ENCODE measurements around the gene STMN1. TPM values are rescaled to one million over a fixed set of nuclear protein-coding genes. Genes with fewer than 3 reads are reported as not detected.

Gene STMN1
- total and polyA plus RNA-seq, 9 of the 15 experiments (the other 6 are each of a cell fraction or from before 2014, with no cell fraction given) = 269 to 2,153 (median 595) TPM

DNA sequence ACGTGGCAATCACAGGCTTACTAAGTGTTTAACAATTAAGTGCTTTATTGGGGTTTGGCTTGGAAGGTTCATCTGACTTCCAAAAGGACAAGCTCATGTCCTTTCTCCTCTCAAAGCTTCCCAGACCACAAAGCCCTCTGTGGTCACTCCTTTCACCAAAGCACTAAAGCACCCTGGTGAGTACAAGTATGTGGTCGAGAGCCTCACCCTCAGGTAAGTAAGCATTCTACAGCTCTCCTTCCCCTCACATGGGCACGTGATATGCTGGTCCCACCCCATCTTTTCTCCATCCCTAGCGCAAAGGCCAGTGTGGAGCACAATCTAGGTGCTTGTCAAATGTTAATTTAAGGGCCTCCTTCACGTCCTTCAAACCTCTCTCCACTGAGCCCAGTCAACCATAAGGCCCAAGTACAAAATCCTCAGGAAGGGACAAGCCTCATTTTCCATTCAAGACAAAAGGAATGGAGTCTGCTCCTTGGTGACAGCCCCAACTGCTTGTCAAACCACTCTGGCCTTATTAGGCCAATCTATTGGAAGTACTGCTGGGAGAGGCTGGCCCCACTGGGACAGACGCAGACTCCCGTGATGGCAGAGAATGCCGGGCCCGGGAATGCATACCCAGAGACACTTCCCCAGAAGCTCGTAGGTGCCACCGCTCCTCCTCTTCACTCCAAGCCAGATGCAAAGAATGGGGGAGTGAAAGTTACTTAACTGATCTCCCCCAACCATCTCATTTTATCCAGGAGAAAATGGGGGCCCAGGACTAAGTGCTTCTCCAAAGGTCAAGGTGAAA, 7.8 kb downstream of the STMN1 start:
- DNase-seq (ENCODE audit: extremely low read depth in 1 of 4, low spot score in 3 of 4) (no peak), ATAC-seq (peak; percentile 37), FAIRE-seq (no peak)
- in situ Hi-C loops (cut with MboI) = loop anchor here (5.0 kb wide), 2 partner anchors 99 to 249 kb away; partner anchors contain the start of gene PAFAH2
- intact Hi-C loops (cut with micrococcal nuclease) = loop anchor here (5.0 kb wide), 1 partner anchor 249 kb away; no protein-coding TSS in a partner anchor
- Histone ChIP-seq H4K20me1 (replicated peaks; ENCODE audit: control insufficient read depth, insufficient read depth, low read length) (peaks cover 18% of the 10 kb centered on the region; the same call in 1 of the 2 replicates), H3K36me3 (ENCODE audit: control insufficient read depth, insufficient read depth, low read length) (peaks cover 89% of the 10 kb centered on the region), H3K4me3 (no peak overlapping the region), H3K4me2 (ENCODE audit: insufficient read depth, low read length) (no peak overlapping the region), H3K4me1 (replicated peaks in 1 of 2; ENCODE audit: control insufficient read depth in 2 of 2, insufficient read depth in 2 of 2, low read length in 2 of 2) (peaks cover 9 to 10% of the 10 kb centered on the region in 2 experiments), H3K9ac (ENCODE audit: insufficient read depth in 1 of 2, low read depth in 2 of 2, low read length in 2 of 2) (no peak overlapping the region), H3K27ac (ENCODE audit: extremely low read depth, low read depth, low read length) (no peak overlapping the region), H3K9me3 (replicated peaks; ENCODE audit: control insufficient read depth, insufficient read depth, low read depth, low read length) (no peaks in the 10 kb centered on the region), H2AFZ (ENCODE audit: low read depth, low read length) (no peak overlapping the region), H3K9me1 (ENCODE audit: control insufficient read depth, insufficient read depth, low read length) (peaks cover 4% of the 10 kb centered on the region), H3K79me2 (ENCODE audit: control insufficient read depth, insufficient read depth, low read length) (peaks cover 36% of the 10 kb centered on the region), H3K27me3 (ENCODE audit: control insufficient read depth in 2 of 2, insufficient read depth in 2 of 2, low read length in 2 of 2) (no peaks in the 10 kb centered on the region)
- ChIA-PET CTCF (ENCODE audit: low intra/inter-chr PET ratio) (interaction anchor here (0.6 to 4.3 kb wide), 2 partner anchors 61 to 100 kb away, joined by 3 to 120 read pairs; partner anchors contain the start of gene PAFAH2), POLR2A (interaction anchor here (0.6 to 7.6 kb wide), 20 partner anchors 10 to 521 kb away, joined by 3 to 89 read pairs (median 4); partner anchors contain the start of genes PAFAH2 and PAQR7)
- BruUV-seq (replicated peaks) = no TSS peak
- 73% methylated on average over 11 of the region's 11 CpGs for WGBS (ENCODE audit: insufficient coverage, low coverage, missing lambda C conversion rate)
- TF ChIP-seq, protein P1, sequence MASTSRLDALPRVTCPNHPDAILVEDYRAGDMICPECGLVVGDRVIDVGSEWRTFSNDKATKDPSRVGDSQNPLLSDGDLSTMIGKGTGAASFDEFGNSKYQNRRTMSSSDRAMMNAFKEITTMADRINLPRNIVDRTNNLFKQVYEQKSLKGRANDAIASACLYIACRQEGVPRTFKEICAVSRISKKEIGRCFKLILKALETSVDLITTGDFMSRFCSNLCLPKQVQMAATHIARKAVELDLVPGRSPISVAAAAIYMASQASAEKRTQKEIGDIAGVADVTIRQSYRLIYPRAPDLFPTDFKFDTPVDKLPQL (IDR thresholded peaks at IDR 0.05; ENCODE audit: extremely low read depth, insufficient read length) = no peak
- TF ChIP-seq HEY1 (CRISPR knock-in tag; IDR thresholded peaks at IDR 0.05; ENCODE audit: borderline replicate concordance) = no peak
- TF ChIP-seq SREBF2 (CRISPR knock-in tag; IDR thresholded peaks at IDR 0.05) = no peak
- TF ChIP-seq, protein P2, sequence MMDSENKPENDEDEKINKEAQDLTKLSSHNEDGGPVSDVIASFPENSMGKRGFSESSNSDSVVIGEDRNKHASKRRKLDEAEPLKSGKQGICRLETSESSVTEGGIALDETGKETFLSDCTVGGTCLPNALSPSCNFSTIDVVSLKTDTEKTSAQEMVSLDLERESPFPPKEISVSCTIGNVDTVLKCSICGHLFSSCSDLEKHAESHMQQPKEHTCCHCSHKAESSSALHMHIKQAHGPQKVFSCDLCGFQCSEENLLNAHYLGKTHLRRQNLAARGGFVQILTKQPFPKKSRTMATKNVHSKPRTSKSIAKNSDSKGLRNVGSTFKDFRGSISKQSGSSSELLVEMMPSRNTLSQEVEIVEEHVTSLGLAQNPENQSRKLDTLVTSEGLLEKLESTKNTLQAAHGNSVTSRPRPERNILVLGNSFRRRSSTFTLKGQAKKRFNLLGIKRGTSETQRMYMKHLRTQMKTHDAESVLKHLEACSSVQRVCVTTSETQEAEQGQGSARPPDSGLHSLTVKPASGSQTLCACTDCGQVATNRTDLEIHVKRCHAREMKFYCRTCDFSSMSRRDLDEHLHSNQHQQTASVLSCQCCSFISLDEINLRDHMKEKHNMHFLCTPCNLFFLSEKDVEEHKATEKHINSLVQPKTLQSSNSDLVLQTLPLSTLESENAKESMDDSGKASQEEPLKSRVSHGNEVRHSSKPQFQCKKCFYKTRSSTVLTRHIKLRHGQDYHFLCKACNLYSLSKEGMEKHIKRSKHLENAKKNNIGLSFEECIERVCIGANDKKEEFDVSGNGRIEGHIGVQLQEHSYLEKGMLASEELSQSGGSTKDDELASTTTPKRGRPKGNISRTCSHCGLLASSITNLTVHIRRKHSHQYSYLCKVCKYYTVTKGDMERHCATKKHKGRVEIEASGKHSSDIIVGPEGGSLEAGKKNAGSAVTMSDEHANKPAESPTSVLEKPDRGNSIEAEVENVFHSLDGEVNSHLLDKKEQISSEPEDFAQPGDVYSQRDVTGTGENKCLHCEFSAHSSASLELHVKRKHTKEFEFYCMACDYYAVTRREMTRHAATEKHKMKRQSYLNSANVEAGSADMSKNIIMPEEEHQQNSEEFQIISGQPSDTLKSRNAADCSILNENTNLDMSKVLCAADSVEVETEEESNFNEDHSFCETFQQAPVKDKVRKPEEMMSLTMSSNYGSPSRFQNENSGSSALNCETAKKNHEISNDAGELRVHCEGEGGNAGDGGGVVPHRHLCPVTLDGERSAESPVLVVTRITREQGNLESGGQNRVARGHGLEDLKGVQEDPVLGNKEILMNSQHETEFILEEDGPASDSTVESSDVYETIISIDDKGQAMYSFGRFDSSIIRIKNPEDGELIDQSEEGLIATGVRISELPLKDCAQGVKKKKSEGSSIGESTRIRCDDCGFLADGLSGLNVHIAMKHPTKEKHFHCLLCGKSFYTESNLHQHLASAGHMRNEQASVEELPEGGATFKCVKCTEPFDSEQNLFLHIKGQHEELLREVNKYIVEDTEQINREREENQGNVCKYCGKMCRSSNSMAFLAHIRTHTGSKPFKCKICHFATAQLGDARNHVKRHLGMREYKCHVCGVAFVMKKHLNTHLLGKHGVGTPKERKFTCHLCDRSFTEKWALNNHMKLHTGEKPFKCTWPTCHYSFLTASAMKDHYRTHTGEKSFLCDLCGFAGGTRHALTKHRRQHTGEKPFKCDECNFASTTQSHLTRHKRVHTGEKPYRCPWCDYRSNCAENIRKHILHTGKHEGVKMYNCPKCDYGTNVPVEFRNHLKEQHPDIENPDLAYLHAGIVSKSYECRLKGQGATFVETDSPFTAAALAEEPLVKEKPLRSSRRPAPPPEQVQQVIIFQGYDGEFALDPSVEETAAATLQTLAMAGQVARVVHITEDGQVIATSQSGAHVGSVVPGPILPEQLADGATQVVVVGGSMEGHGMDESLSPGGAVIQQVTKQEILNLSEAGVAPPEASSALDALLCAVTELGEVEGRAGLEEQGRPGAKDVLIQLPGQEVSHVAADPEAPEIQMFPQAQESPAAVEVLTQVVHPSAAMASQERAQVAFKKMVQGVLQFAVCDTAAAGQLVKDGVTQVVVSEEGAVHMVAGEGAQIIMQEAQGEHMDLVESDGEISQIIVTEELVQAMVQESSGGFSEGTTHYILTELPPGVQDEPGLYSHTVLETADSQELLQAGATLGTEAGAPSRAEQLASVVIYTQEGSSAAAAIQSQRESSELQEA (IDR thresholded peaks at IDR 0.05; ENCODE audit: low read depth) = no peak
- no peak for TF ChIP-seq MAZ (CRISPR knock-in tag; conservative IDR thresholded peaks at IDR 0.05 in 1 of 2, IDR thresholded peaks at IDR 0.05 in 1 of 2)
- no peak for TF ChIP-seq TFAM (CRISPR knock-in tag; conservative IDR thresholded peaks at IDR 0.05)
- TF ChIP-seq GATAD2B (IDR thresholded peaks at IDR 0.05; ENCODE audit: borderline replicate concordance) = no peak
- 0 out of 2 replicates have a peak, but pooled peaks have one; percentile 34 for TF ChIP-seq RBFOX2 (IDR thresholded peaks at IDR 0.05; ENCODE audit: low read depth, low read length)
- no peak for TF ChIP-seq NFXL1 (CRISPR knock-in tag; IDR thresholded peaks at IDR 0.05)
- no peak for TF ChIP-seq C11orf30 (IDR thresholded peaks at IDR 0.05; ENCODE audit: low read depth)
- TF ChIP-seq, protein P3, sequence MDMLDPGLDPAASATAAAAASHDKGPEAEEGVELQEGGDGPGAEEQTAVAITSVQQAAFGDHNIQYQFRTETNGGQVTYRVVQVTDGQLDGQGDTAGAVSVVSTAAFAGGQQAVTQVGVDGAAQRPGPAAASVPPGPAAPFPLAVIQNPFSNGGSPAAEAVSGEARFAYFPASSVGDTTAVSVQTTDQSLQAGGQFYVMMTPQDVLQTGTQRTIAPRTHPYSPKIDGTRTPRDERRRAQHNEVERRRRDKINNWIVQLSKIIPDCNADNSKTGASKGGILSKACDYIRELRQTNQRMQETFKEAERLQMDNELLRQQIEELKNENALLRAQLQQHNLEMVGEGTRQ (CRISPR knock-in tag; IDR thresholded peaks at IDR 0.05) = peak; percentile 47
